SU-DHL-6 (cell line): Measurements from ENCODE around the gene ARHGEF26.

Experiments
- H2AFZ ChIP-seq: fragments of 200-600 bp; sonication (generic); 2 replicates; pipeline ENCODE4 v1.6.1; 2014; ENCODE audit warnings: low read depth, mild to moderate bottlenecking, moderate library complexity, mixed read lengths, antibody characterized with exemption, low read length; ENCODE audit not compliant: severe bottlenecking
- H3F3A ChIP-seq: fragments of 200-600 bp; shearing (Covaris generic); 2 replicates; pipeline ENCODE4 v1.6.0; 2016; ENCODE audit warnings: antibody characterized with exemption, mild to moderate bottlenecking; ENCODE audit not compliant: insufficient read depth
- H3K27ac ChIP-seq: fragments of 200-600 bp; sonication (generic); 2 replicates; pipeline ENCODE4 v1.5.1; 2016; ENCODE audit warnings: low read depth, mild to moderate bottlenecking, low read length, moderate library complexity, mixed read lengths
- H3K27me3 ChIP-seq: fragments of 200-600 bp; sonication (generic), shearing (Covaris generic); 2 replicates; pipeline ENCODE4 v1.6.0; 2014; ENCODE audit warnings: mild to moderate bottlenecking, low read length
- H3K36me3 ChIP-seq: fragments of 200-600 bp; sonication (generic); 2 replicates; pipeline ENCODE4 v1.6.1; 2014; ENCODE audit warnings: mild to moderate bottlenecking, low read length, mixed read lengths
- H3K4me2 ChIP-seq: fragments of 300-600, 200-600 bp; shearing (Covaris generic), sonication (generic); 2 replicates; pipeline ENCODE4 v1.6.0; 2014; ENCODE audit warnings: low read length, low read depth, mild to moderate bottlenecking; ENCODE audit not compliant: poor library complexity, severe bottlenecking
- H3K4me3 ChIP-seq: fragments of 200-600 bp; sonication (generic); 2 replicates; pipeline ENCODE4 v1.5.1; 2014; ENCODE audit warnings: antibody characterized with exemption, low read length, mild to moderate bottlenecking, mixed read lengths; ENCODE audit not compliant: insufficient read depth, poor library complexity, severe bottlenecking
- H3K79me2 ChIP-seq: fragments of 200-600 bp; sonication (generic); 2 replicates; pipeline ENCODE4 v1.6.1; 2014; ENCODE audit warnings: mild to moderate bottlenecking, low read length, moderate library complexity; ENCODE audit not compliant: insufficient read depth
- H3K9ac ChIP-seq: fragments of 200-600 bp; sonication (generic); 2 replicates; pipeline ENCODE4 v1.7.0; 2014; ENCODE audit warnings: mild to moderate bottlenecking, low read length
- H3K9me2 ChIP-seq: fragments of 200-600 bp; sonication (generic); replicated peaks from 2 replicates; pipeline ENCODE4 v1.6.1; 2014; ENCODE audit warnings: low read length; ENCODE audit not compliant: insufficient read depth
- H3K9me3 ChIP-seq: fragments of 200-600 bp; sonication (generic); 2 replicates; pipeline ENCODE4 v1.6.1; 2014; ENCODE audit warnings: low read length, mixed read lengths; ENCODE audit not compliant: insufficient read depth
- H4K20me1 ChIP-seq: fragments of 200-600 bp; sonication (generic); 2 replicates; pipeline ENCODE4 v1.6.1; 2014; ENCODE audit warnings: low read depth, mild to moderate bottlenecking, antibody characterized with exemption, low read length, moderate library complexity, mixed read lengths
- CTCF ChIP-seq: fragments of 200-600 bp; sonication (generic); IDR thresholded peaks from one replicate; pipeline ENCODE4 v1.5.1; 2017; ENCODE audit warnings: antibody characterized with exemption, mild to moderate bottlenecking, low read length, moderate library complexity; ENCODE audit not compliant: insufficient read depth, poor library complexity, severe bottlenecking
- EZH2phosphoT487 ChIP-seq: fragments of 200-600 bp; sonication (generic), shearing (Covaris generic); conservative IDR thresholded peaks from 2 replicates; pipeline ENCODE4 v1.6.1; 2018; ENCODE audit warnings: mild to moderate bottlenecking, antibody characterized with exemption, low read length, moderate library complexity, mixed read lengths

Gene ARHGEF26

GRCh38 chr3:154102225-154102624 is 19.0 kb upstream of the ARHGEF26 start:
- Histone ChIP-seq H3K27me3 (no peaks in the 10 kb centered on the region), H3K27ac (no peak overlapping the region), H3K4me2 (no peak overlapping the region), H3K9me2 (no peaks in the 10 kb centered on the region), H3K9me3 (no peaks in the 10 kb centered on the region), H2AFZ (no peak overlapping the region), H4K20me1 (no peaks in the 10 kb centered on the region), H3K4me3 (no peak overlapping the region), H3K9ac (no peak overlapping the region), H3K36me3 (no peaks in the 10 kb centered on the region), H3K79me2 (no peaks in the 10 kb centered on the region), H3F3A (no peaks in the 10 kb centered on the region)
- no peak for TF ChIP-seq CTCF
- TF ChIP-seq EZH2phosphoT487 = no peak

GRCh38 chr3:154105218-154105975 is 15.8 kb upstream of the ARHGEF26 start:
- H4K20me1 ChIP-seq = no peaks in the 10 kb centered on the region
- no peak overlapping the region for H2AFZ ChIP-seq
- H3K9me2 ChIP-seq = no peaks in the 10 kb centered on the region
- no peaks in the 10 kb centered on the region for H3F3A ChIP-seq
- H3K79me2 ChIP-seq = no peaks in the 10 kb centered on the region
- H3K36me3 ChIP-seq = no peaks in the 10 kb centered on the region
- no peak overlapping the region for H3K4me2 ChIP-seq
- H3K27ac ChIP-seq = no peak overlapping the region
- no peaks in the 10 kb centered on the region for H3K9me3 ChIP-seq
- no peak overlapping the region for H3K4me3 ChIP-seq
- H3K27me3 ChIP-seq = no peaks in the 10 kb centered on the region
- H3K9ac ChIP-seq = no peak overlapping the region
- TF ChIP-seq EZH2phosphoT487 = no peak

- Histone ChIP-seq H3F3A (no peaks in the 10 kb centered on the region), H3K4me2 (no peak overlapping the region), H3K9me2 (no peaks in the 10 kb centered on the region), H3K4me3 (no peak overlapping the region), H3K9ac (no peak overlapping the region), H3K27ac (no peak overlapping the region), H3K27me3 (no peaks in the 10 kb centered on the region), H3K79me2 (no peaks in the 10 kb centered on the region), H4K20me1 (no peaks in the 10 kb centered on the region), H3K36me3 (no peaks in the 10 kb centered on the region), H3K9me3 (no peaks in the 10 kb centered on the region), H2AFZ (no peak overlapping the region)
- TF ChIP-seq CTCF (no peak), EZH2phosphoT487 (no peak)
These were observed 9.7 kb upstream of the ARHGEF26 start for GRCh38 chr3:154111365-154111935.
